ENCODE data around the gene PTOV1.

Gene PTOV1

DNA sequence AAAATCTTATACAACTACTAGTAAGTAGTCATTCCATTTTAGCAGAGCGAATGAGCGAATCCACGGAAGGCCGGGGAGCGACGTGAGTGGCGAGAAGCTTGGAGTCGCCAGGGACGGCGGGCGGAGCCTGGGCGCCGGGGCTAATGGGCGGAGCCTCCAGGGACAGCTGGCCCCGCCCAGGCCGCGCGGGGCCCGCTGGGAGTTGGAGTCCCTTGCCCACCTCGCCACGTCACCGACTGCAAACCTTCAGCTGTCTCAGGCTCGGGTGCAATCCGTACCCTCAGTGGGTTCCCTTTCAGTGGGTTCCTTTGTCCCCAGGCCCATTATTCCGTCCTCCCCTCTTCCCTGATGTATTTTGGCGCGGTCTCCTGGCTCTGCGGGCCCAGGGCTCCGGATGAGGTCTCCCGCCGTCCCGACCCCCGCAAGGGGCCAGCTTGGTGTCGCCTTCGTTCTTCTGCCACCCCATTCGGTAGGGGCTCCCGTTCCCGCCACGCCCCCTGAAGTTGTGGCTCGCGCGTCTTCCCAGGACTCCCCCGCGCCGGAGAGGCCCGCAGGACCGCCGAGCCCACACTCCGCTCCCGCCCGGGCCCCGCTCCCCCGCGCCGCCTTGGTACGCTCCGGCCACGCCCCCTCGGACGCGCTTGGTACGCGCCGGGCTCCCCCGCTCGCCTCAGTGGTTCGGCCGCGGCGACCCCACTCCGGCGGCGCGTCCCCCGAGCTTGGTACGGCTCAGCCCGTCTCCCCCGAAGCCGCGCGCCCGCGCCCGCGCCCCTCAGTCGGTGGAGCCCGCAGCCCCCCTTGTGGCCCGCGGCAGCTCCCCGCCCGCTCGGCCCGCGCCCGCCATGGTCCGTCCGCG lies at the start of gene PTOV1:
TSS of gene PTOV1 (plus strand) at position 673 of the 856 bp plus-strand sequence.
- in situ Hi-C loops (cut with MboI; ENCODE audit: low sequenced_read_pairs), result no loop called here

- in situ Hi-C loops (cut with MboI; ENCODE audit: low sequenced_read_pairs), result no loop called here
Measured at GRCh38 chr19:49801401-49801888, 49.5 kb upstream of the PTOV1 start.

GRCh38 chr19:49801966-49802661 lies 48.8 kb upstream of the PTOV1 start:
- in situ Hi-C loops (cut with MboI; ENCODE audit: low sequenced_read_pairs), result no loop called here

DNA sequence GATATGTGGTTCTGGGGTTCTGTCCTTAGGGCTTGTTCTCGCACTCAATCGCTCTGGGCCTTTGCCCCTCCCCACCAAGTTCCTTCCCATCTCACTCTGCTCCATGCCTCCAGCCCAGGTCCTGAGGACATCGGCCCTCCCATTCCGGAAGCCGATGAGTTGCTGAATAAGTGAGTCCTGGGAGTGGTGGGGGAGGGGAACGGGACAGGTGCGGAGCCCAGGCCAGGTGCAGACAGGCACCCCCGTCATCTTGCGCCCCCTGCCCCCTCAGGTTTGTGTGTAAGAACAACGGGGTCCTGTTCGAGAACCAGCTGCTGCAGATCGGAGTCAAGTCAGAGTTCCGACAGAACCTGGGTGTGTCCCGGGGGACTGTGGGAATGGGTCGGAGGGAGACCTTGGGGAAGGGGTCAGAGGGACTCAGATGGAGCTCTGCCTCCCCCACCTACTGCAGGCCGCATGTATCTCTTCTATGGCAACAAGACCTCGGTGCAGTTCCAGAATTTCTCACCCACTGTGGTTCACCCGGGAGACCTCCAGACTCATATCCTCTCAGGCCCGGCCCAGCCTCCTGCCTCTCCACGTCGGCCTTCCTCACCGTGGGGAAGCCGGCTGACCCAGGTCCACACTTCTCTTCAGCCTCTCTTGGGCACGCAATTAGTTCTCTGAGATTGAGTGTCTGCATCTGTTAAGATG lies 48.0 kb upstream of the PTOV1 start:
- in situ Hi-C loops (cut with MboI; ENCODE audit: low sequenced_read_pairs), result no loop called here

DNA sequence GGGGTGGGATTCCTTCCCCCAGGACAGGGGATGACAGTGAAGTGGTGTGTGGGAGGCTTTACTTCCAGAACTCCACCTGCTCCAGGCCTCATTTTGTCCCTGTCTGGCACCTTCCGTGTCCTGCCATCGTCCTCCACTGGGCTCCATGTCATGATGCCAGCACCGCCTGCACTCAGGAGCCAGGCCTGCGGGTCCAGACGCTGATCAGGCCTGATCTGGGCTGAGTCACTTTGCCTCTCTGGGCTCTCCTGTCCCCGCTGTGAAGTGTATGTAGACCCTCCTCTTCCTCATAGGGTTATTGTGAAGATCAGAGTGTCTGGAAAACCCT lies 47.5 kb upstream of the PTOV1 start:
- in situ Hi-C loops (cut with MboI; ENCODE audit: low sequenced_read_pairs), result no loop called here

DNA sequence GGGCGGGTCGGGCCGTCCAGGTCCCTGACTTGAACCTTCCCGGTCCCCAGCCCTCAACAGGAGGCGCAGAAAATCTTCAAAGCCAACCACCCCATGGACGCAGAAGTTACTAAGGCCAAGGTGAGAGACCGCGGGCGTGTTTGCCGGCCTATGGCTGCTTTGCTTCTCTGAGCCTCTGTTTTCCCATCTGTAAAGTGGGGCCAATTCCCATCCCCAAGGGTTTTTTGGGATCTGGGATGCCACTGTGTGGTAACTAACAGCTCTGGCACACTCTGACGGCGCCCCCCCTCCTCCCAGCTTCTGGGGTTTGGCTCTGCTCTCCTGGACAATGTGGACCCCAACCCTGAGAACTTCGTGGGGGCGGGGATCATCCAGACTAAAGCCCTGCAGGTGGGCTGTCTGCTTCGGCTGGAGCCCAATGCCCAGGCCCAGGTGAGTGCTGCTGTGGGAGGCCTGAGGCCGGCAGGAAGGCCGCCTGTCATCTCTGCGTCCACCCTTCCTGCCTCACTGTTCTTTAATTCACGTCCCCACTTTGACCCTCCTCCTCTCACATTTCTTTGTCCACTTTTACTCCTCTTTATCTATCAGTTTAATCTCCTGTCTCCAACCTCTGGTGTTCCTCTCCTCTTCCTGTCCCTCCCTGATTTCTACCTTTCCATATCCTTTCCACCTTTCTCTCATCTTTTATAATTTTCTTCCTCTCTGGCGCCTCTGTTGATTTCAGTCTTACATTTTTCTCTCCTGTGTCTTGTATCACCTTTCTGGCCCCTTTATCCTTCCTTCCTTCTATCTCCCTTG lies 44.9 kb upstream of the PTOV1 start:
- in situ Hi-C loops (cut with MboI; ENCODE audit: low sequenced_read_pairs), result no loop called here

- in situ Hi-C loops (cut with MboI; ENCODE audit: low sequenced_read_pairs), result no loop called here
Measured at GRCh38 chr19:49806620-49806959, 44.4 kb upstream of the PTOV1 start.

GRCh38 chr19:49807058-49807903 lies 43.7 kb upstream of the PTOV1 start:
- in situ Hi-C loops (cut with MboI; ENCODE audit: low sequenced_read_pairs), result no loop called here

DNA sequence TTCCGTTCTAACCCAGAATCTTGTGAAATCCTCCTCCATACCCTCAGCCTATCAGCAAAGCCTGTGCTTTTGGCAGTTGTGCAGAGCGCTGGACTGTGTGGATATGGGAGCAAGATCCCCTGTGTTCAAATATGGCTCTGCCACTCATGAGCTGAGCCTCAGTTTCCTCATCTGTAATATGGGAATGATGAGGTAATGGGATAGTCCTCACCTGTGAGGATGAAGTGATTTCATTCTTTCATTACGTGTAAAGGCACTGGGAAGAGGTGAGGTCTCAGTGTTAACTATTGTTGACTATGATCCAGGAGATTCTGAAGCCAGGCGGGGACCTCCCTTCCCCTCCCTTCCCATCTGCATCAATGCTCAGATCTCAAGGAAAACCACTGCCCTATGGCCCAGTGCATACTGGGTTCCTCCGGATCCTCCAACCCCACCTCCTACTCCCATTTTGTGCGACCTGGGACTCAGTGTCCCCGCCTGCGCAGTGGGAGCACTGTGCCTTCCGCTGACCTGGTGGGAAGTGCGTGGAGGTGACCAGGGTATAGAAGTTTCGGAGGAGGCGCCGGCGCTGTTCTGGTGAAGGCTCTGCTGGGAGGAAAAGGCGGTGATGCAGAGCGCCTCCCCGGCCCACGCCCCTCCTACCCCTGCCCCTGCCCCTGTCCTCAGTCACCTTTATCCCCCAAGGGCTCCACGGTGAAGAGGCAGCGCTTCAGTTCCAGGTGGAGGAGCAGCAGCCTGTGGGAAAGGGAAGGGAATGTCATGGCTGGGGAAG lies 42.9 kb upstream of the PTOV1 start:
- in situ Hi-C loops (cut with MboI; ENCODE audit: low sequenced_read_pairs), result no loop called here

DNA sequence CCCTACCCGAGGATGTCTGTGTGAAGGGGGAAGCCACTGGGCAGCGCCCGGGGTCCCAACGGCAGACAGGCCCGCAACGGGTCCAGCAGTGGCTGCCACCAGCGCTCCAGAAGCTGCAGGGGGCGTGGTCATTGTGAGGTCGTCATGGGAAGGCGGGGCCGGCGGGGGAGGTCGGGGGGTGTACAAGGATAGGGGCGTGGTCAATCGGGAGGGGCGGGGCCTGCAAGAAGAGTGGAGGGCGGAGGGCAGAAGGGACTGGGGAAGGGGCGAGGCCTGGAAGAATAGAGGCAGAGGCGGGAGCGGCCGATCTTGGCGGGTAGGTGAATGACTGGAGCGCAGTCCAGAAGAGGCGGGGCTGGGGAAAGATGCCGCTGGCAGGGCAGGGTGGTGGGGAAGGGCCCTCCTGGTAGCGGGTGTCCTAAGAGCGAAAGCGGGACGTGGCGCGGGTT lies 42.2 kb upstream of the PTOV1 start:
- in situ Hi-C loops (cut with MboI; ENCODE audit: low sequenced_read_pairs), result no loop called here

GRCh38 chr19:49809160-49809940 lies 41.6 kb upstream of the PTOV1 start:
- in situ Hi-C loops (cut with MboI; ENCODE audit: low sequenced_read_pairs), result no loop called here

DNA sequence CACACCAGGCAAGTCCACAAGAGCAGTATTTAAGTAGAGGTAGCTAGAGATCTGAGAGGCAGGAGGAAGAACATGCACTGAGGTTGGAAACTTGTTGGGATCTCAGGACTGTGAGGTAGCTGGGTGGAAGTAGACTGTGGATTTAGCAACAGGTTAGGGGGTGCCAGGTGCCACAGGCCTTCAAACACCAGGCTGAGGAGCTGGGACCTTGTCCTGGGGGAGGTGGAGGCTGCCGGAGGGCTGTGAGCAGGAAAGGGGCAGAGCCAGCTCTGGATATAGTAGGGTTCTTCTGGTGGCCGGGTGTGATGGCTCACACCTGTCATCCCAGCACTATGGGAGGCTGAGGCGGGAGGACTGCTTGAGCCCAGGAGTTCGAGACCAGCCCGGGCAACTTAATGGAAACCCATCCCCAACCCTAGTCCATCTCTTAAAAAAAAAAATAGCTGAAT lies 41.0 kb upstream of the PTOV1 start:
- in situ Hi-C loops (cut with MboI; ENCODE audit: low sequenced_read_pairs), result no loop called here

DNA sequence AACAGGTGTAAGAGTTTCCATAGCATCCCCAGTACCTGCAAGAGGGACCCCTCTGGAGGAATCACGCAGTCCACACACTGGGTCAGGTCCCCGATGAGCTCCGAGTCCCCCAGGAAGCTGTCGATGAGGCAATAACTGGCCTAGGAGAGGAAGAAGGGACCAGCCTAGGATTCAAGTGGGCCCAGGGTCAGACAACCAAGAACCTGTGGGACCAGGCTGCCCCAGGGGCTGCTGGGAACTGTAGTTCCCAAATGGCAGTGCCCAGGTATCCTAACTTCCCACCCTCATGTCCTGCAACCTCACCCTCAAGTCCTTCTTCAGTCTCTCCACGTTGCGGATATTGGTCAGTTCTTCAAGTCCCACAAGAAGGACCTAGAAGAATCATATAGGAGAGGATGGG lies 39.6 kb upstream of the PTOV1 start:
- in situ Hi-C loops (cut with MboI; ENCODE audit: low sequenced_read_pairs), result no loop called here

GRCh38 chr19:49812452-49812996 lies 38.4 kb upstream of the PTOV1 start:
- in situ Hi-C loops (cut with MboI; ENCODE audit: low sequenced_read_pairs), result no loop called here

- in situ Hi-C loops (cut with MboI; ENCODE audit: low sequenced_read_pairs), result no loop called here
Measured at GRCh38 chr19:49812997-49813861, 37.7 kb upstream of the PTOV1 start, which contains the start of gene FUZ. FUZ (minus strand) TSS chr19:49813292; CDS start chr19:49813106, 186 bp downstream.

- in situ Hi-C loops (cut with MboI; ENCODE audit: low sequenced_read_pairs), result no loop called here
Measured at GRCh38 chr19:49814010-49814409, 36.9 kb upstream of the PTOV1 start.

GRCh38 chr19:49816590-49816989 lies 34.4 kb upstream of the PTOV1 start:
- in situ Hi-C loops (cut with MboI; ENCODE audit: low sequenced_read_pairs), result no loop called here
